Hepatocyte (in vitro differentiated cells): ENCODE measurements around the gene LONP1. TPM values are rescaled to one million over a fixed set of nuclear protein-coding genes. Genes with fewer than 3 reads are reported as not detected.

Source experiments
- DNase-seq: peaks from one replicate; pipeline ENCODE4 v3.0.0-alpha.2; 2016; ENCODE audit warnings: low spot score
- H2AFZ ChIP-seq: fragments of 200-600 bp; sonication (generic); 2 replicates; pipeline ENCODE4 v1.6.0; 2016; ENCODE audit warnings: antibody characterized with exemption, mild to moderate bottlenecking
- H3K27ac ChIP-seq: fragments of 200-600 bp; sonication (generic); 2 replicates; pipeline ENCODE4 v1.5.1; 2016; ENCODE audit warnings: mild to moderate bottlenecking
- H3K27me3 ChIP-seq: fragments of 200-600 bp; sonication (generic); 2 replicates; pipeline ENCODE4 v1.6.1; 2016
- H3K36me3 ChIP-seq: fragments of 200-600 bp; sonication (generic); replicated peaks from 2 replicates; pipeline ENCODE4 v1.5.1; 2016; ENCODE audit warnings: low read depth; ENCODE audit not compliant: insufficient read depth
- H3K4me1 ChIP-seq: fragments of 200-600 bp; sonication (generic); 2 replicates; pipeline ENCODE4 v1.5.1; 2016; ENCODE audit warnings: mild to moderate bottlenecking, moderate library complexity; ENCODE audit not compliant: insufficient read depth
- H3K4me2 ChIP-seq: fragments of 200-600 bp; sonication (generic); 2 replicates; pipeline ENCODE4 v1.6.0; 2016
- H3K4me3 ChIP-seq: fragments of 200-600 bp; sonication (generic); 2 replicates; pipeline ENCODE4 v1.5.1; 2016; ENCODE audit warnings: mild to moderate bottlenecking
- H3K79me2 ChIP-seq: fragments of 200-600 bp; sonication (generic); 2 replicates; pipeline ENCODE4 v1.6.0; 2017; ENCODE audit warnings: mild to moderate bottlenecking
- H3K9me2 ChIP-seq: fragments of 200-600 bp; sonication (generic); replicated peaks from 2 replicates; pipeline ENCODE4 v1.6.0; 2017; ENCODE audit warnings: mild to moderate bottlenecking; ENCODE audit not compliant: insufficient read depth
- H3K9me3 ChIP-seq: fragments of 200-600 bp; sonication (generic); 2 replicates; pipeline ENCODE4 v1.5.1; 2016; ENCODE audit warnings: low read depth, mild to moderate bottlenecking
- H4K20me1 ChIP-seq: fragments of 200-600 bp; sonication (generic); 2 replicates; pipeline ENCODE4 v1.6.0; 2016; ENCODE audit warnings: mild to moderate bottlenecking; ENCODE audit not compliant: insufficient read depth, poor library complexity, severe bottlenecking
- EZH2 ChIP-seq: fragments of 200-600 bp; sonication (generic); IDR thresholded peaks from 2 replicates; pipeline ENCODE4 v1.6.1; 2016; ENCODE audit warnings: antibody characterized with exemption, mild to moderate bottlenecking, borderline replicate concordance
- EZH2phosphoT487 ChIP-seq: fragments of 200-600 bp; sonication (generic); IDR thresholded peaks from one replicate; pipeline ENCODE4 v1.6.1; 2018; ENCODE audit warnings: antibody characterized with exemption, mild to moderate bottlenecking, low read depth, moderate library complexity; ENCODE audit not compliant: unreplicated experiment, severe bottlenecking
- WGBS: methylation state at CpG from one replicate; pipeline ENCODE4 v1.1.6; 2016; ENCODE audit warnings: low lambda C conversion rate; ENCODE audit errors: missing lambda C conversion rate; 5-methylcytosine and 5-hydroxymethylcytosine counted together
- polyA plus RNA-seq: library from polyadenylated mRNA; unstranded; fragments of >200 nt; fragmentation: Nextera tagmentation; extraction: Ambion mirVana; gene quantifications from 2 replicates; pipeline ENCODE4 v1.2.1, GENCODE V29; 2016
- total RNA-seq: library from RNA; depleted of rRNA; stranded (reverse); fragments of >200 nt; gene quantifications from 2 replicates; pipeline ENCODE4 v1.2.3, GENCODE V29; 2014
- TF ChIP-seq, protein P1 (sequence below): fragments of 200-600 bp; sonication (generic); IDR thresholded peaks from 2 replicates; pipeline ENCODE4 v1.5.1; 2016; ENCODE audit warnings: antibody characterized with exemption, mild to moderate bottlenecking; ENCODE audit not compliant: poor library complexity

LONP1 gene
- total and polyA plus RNA-seq, 2 experiments from 2014 or later = 63.0 to 79.2 TPM

DNA sequence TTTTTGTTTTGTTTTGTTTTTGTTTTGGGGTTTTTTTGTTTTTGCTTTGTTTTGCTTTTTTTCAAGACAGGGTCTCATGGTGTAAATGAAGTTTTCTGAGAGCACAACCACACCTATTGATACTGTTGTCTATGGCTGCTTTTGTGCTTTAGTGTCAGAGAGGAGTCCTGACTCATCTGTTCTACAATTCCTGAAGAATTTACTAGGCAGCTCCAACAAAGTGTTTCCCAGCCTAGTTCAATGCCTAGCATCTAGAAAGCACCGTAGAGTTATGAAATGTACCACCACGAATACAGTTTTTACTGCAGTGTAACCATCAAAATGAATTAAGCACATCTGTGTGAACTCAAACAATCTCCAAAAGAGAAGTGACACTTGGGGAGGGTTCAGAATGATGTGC lies 75.9 kb downstream of the LONP1 start:
- H4K20me1 ChIP-seq = peaks cover 69% of the 10 kb centered on the region
- DNase-seq = no peak

DNA sequence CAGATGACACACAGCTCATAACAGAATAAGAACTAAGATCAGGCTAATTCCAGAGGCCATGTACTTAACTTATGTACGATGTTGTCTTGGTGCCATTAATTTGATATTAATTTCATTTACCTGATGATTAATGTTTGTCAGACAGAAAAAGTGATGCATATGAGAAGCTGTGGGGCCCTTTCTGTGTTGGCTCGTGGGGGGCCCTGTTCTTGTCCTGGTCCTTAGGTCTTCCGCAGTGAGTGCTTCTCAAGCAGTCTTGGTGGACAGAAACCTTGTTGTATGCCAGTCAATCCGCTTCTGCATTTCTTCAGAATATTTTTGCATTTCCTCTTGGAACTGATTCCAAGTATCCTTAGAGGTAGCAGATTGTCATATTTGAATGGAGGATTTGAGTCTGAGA lies 76.9 kb downstream of the LONP1 start:
- Histone ChIP-seq H3K4me1 (peaks cover 6% of the 10 kb centered on the region), H2AFZ (no peak overlapping the region), H3K4me3 (no peak overlapping the region), H3K4me2 (no peak overlapping the region), H3K79me2 (peaks cover 99% of the 10 kb centered on the region), H3K9me3 (no peaks in the 10 kb centered on the region), H3K27me3 (no peaks in the 10 kb centered on the region), H3K27ac (no peak overlapping the region), H4K20me1 (peaks cover 78% of the 10 kb centered on the region), H3K9me2 (no peaks in the 10 kb centered on the region), H3K36me3 (peaks cover 11% of the 10 kb centered on the region)
- 95% methylated on average over 4 of the region's 4 CpGs for WGBS
- no peak for TF ChIP-seq EZH2phosphoT487
- TF ChIP-seq EZH2 = no peak
- no peak for DNase-seq

More for the DNA sequence above, 75.9 kb downstream of the LONP1 start:
- WGBS = 97% methylated on average over 2 of the region's 2 CpGs
- Histone ChIP-seq H3K27me3 (no peaks in the 10 kb centered on the region), H3K79me2 (peaks cover 90% of the 10 kb centered on the region), H3K9me2 (no peaks in the 10 kb centered on the region), H2AFZ (no peak overlapping the region), H3K4me3 (no peak overlapping the region), H3K27ac (no peak overlapping the region), H3K36me3 (peaks cover 11% of the 10 kb centered on the region), H3K9me3 (no peaks in the 10 kb centered on the region), H3K4me2 (no peak overlapping the region), H3K4me1 (peaks cover 6% of the 10 kb centered on the region)
- TF ChIP-seq EZH2phosphoT487 = no peak
- TF ChIP-seq, protein P1, sequence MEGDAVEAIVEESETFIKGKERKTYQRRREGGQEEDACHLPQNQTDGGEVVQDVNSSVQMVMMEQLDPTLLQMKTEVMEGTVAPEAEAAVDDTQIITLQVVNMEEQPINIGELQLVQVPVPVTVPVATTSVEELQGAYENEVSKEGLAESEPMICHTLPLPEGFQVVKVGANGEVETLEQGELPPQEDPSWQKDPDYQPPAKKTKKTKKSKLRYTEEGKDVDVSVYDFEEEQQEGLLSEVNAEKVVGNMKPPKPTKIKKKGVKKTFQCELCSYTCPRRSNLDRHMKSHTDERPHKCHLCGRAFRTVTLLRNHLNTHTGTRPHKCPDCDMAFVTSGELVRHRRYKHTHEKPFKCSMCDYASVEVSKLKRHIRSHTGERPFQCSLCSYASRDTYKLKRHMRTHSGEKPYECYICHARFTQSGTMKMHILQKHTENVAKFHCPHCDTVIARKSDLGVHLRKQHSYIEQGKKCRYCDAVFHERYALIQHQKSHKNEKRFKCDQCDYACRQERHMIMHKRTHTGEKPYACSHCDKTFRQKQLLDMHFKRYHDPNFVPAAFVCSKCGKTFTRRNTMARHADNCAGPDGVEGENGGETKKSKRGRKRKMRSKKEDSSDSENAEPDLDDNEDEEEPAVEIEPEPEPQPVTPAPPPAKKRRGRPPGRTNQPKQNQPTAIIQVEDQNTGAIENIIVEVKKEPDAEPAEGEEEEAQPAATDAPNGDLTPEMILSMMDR = no peak
- no peak for TF ChIP-seq EZH2

DNA sequence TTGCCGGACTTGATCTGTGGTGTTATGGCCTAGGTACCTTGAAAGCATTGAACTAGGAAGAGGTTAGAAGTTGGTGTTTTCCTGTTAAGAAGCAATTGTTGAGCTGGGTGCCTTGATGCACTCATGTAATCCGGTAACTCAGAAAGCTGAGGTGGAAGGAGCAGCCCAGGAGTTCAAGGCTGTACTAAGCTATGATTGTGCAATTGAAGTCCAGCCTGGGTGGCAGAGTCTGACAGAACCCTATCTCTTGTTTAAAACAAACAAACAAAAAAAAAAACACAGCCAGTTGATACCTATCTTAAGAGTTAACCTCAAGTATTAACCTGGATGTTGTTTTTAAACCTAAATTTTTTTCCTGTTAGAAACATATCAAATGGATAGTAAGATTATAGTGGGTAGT lies 77.7 kb downstream of the LONP1 start:
- Histone ChIP-seq H3K4me2 (no peak overlapping the region), H3K36me3 (peaks cover 8% of the 10 kb centered on the region), H4K20me1 (peaks cover 86% of the 10 kb centered on the region), H3K27ac (peak overlapping the region; percentile 17), H3K79me2 (peaks cover 99% of the 10 kb centered on the region), H3K4me1 (peaks cover 6% of the 10 kb centered on the region), H3K9me3 (no peaks in the 10 kb centered on the region), H3K27me3 (no peaks in the 10 kb centered on the region), H3K9me2 (no peaks in the 10 kb centered on the region), H3K4me3 (no peak overlapping the region), H2AFZ (no peak overlapping the region)
- 89% methylated on average over 2 of the region's 2 CpGs for WGBS
- TF ChIP-seq, protein P1 = no peak
- TF ChIP-seq EZH2phosphoT487 (no peak), EZH2 (no peak)
- DNase-seq = peak; percentile 41

Other genes starting within 250 kb of the LONP1 start
- 0.64 and 1.8 TPM in 2 replicates for gene TINCR, start 152.2 kb downstream of the LONP1 start, total RNA-seq
- gene TINCR, start 152.2 kb downstream of the LONP1 start, polyA plus RNA-seq = 2.4 and 4.9 TPM in 2 replicates
- 21.1 and 22.7 TPM in 2 replicates for gene SAFB2, start 97.4 kb downstream of the LONP1 start, total RNA-seq
- 42.6 and 67.5 TPM in 2 replicates for gene SAFB2, start 97.4 kb downstream of the LONP1 start, polyA plus RNA-seq
- 42.0 and 50.2 TPM in 2 replicates for gene SAFB, start 97.1 kb downstream of the LONP1 start, total RNA-seq
- 75.8 and 96.3 TPM in 2 replicates for gene SAFB, start 97.1 kb downstream of the LONP1 start, polyA plus RNA-seq
- gene MICOS13, start 39.6 kb downstream of the LONP1 start, total RNA-seq = 32.3 and 38.2 TPM in 2 replicates
- gene MICOS13, start 39.6 kb downstream of the LONP1 start, polyA plus RNA-seq = 120 and 157 TPM in 2 replicates
- 14.0 and 14.9 TPM in 2 replicates for gene HSD11B1L, start 39.1 kb downstream of the LONP1 start, total RNA-seq
- gene HSD11B1L, start 39.1 kb downstream of the LONP1 start, polyA plus RNA-seq = 25.1 and 26.0 TPM in 2 replicates
- gene RPL36, start 29.9 kb downstream of the LONP1 start, total RNA-seq = 637 and 1,059 TPM in 2 replicates
- 917 and 990 TPM in 2 replicates for gene RPL36, start 29.9 kb downstream of the LONP1 start, polyA plus RNA-seq
- gene CATSPERD, start 491 bp upstream of the LONP1 start, total RNA-seq = not detected in 2 replicates
- gene CATSPERD, start 491 bp upstream of the LONP1 start, polyA plus RNA-seq = not detected in 2 replicates
- gene PRR22, start 64.6 kb upstream of the LONP1 start, total RNA-seq = 0.13 and 1.2 TPM in 2 replicates
- gene PRR22, start 64.6 kb upstream of the LONP1 start, polyA plus RNA-seq = 2.9 and 5.5 TPM in 2 replicates
- 24.9 and 26.7 TPM in 2 replicates for gene DUS3L, start 71.0 kb upstream of the LONP1 start, total RNA-seq
- 28.9 and 44.9 TPM in 2 replicates for gene DUS3L, start 71.0 kb upstream of the LONP1 start, polyA plus RNA-seq
- 2.7 and 5.6 TPM in 2 replicates for gene NRTN, start 84.9 kb upstream of the LONP1 start, total RNA-seq
- 31.1 and 35.6 TPM in 2 replicates for gene NRTN, start 84.9 kb upstream of the LONP1 start, polyA plus RNA-seq
- gene FUT6, start 119.6 kb upstream of the LONP1 start, total RNA-seq = 0.07 and 0.36 TPM in 2 replicates
- gene FUT6, start 119.6 kb upstream of the LONP1 start, polyA plus RNA-seq = 0.90 TPM in 1 of 2 replicates, not detected in the other
- 0.08 TPM in 1 of 2 replicates, not detected in the other for gene FUT3, start 131.3 kb upstream of the LONP1 start, total RNA-seq
- 0.45 TPM in 1 of 2 replicates, not detected in the other for gene FUT3, start 131.3 kb upstream of the LONP1 start, polyA plus RNA-seq
- gene FUT5, start 150.4 kb upstream of the LONP1 start, total RNA-seq = not detected in 2 replicates
- not detected in 2 replicates for gene FUT5, start 150.4 kb upstream of the LONP1 start, polyA plus RNA-seq
- 158 and 171 TPM in 2 replicates for gene NDUFA11, start 183.6 kb upstream of the LONP1 start, total RNA-seq
- gene NDUFA11, start 183.6 kb upstream of the LONP1 start, polyA plus RNA-seq = 437 and 441 TPM in 2 replicates
- 4.3 and 5.9 TPM in 2 replicates for gene VMAC, start 184.7 kb upstream of the LONP1 start, total RNA-seq
- gene VMAC, start 184.7 kb upstream of the LONP1 start, polyA plus RNA-seq = 3.1 and 4.5 TPM in 2 replicates
- 7.5 and 15.5 TPM in 2 replicates for gene CAPS, start 194.1 kb upstream of the LONP1 start, total RNA-seq
- 17.8 and 23.1 TPM in 2 replicates for gene CAPS, start 194.1 kb upstream of the LONP1 start, polyA plus RNA-seq